Naive thymus-derived CD4-positive, alpha-beta T cell (primary cell): ENCODE measurements around the gene NAV1. TPM values are rescaled to one million over a fixed set of nuclear protein-coding genes. Genes with fewer than 3 reads are reported as not detected.
A peak's percentile ranks its signal among the peaks of the same experiment; 100 is the strongest.
"Not testable (repeated sequence)": the region's sequence is repeated elsewhere in the genome, so short reads cannot be mapped to it uniquely, and the experiment has no call there.

ENCODE experiments used
- ATAC-seq: fragments of 150-1000 bp; cut with Tn5 transposase; 2 replicates; pipeline ENCODE4 v1.10.0; 2021; ENCODE audit warnings: mild to moderate bottlenecking, moderate library complexity
- CTCF ChIA-PET: fragments of 350-600 bp; sonication (Branson Sonifier 250); formaldehyde crosslinking; loops from one replicate; lab custom pipeline; 2021; ENCODE audit warnings: antibody characterized with exemption; lab: Charles Lee
- POLR2A ChIA-PET: fragments of 350-600 bp; sonication (Branson Sonifier 250); formaldehyde crosslinking; loops from one replicate; lab custom pipeline; 2021; ENCODE audit warnings: antibody characterized with exemption, inconsistent platforms; lab: Charles Lee
- DNase-seq, 9 donors: peaks; one replicate each; pipeline versions ENCODE4 v3.0.0 to v3.0.0-alpha.2; 2020 to 2022; ENCODE audit warnings: mixed read lengths in 1 of 9
- H3K27ac ChIP-seq: one replicate; pipeline ENCODE4 v1.7.0; 2013; ENCODE audit warnings: mild to moderate bottlenecking, low read depth, low read length, moderate library complexity
- H3K27me3 ChIP-seq, 2 donors: one replicate each; pipeline ENCODE4 v1.7.0; 2013; ENCODE audit warnings: low read length in 2 of 2, mild to moderate bottlenecking in 2 of 2, moderate library complexity in 2 of 2; ENCODE audit not compliant: control insufficient read depth in 2 of 2, insufficient read depth in 2 of 2
- H3K36me3 ChIP-seq, 3 experiments: 1 replicate in 2 of 3; 2 replicates in 1 of 3; pipeline ENCODE4 v1.7.0; 2013; ENCODE audit warnings: low read length in 3 of 3, mild to moderate bottlenecking in 3 of 3, moderate library complexity in 1 of 3; ENCODE audit not compliant: insufficient read depth in 3 of 3, control insufficient read depth in 2 of 3
- H3K4me1 ChIP-seq, 2 donors: one replicate each; pipeline ENCODE4 v1.7.0; 2013; ENCODE audit warnings: low read length in 2 of 2, mild to moderate bottlenecking in 2 of 2, moderate library complexity in 1 of 2; ENCODE audit not compliant: control insufficient read depth in 2 of 2, insufficient read depth in 2 of 2
- H3K4me3 ChIP-seq: 2 replicates; pipeline ENCODE4 v1.7.0; 2013; ENCODE audit warnings: mild to moderate bottlenecking, low read length
- H3K9me3 ChIP-seq, 3 experiments: 1 replicate in 2 of 3; 2 replicates in 1 of 3; pipeline ENCODE4 v1.7.0; 2013; ENCODE audit warnings: low read length in 3 of 3; ENCODE audit not compliant: control insufficient read depth in 2 of 3
- H3K27ac Mint-ChIP-seq, 9 donors: one replicate each; pipeline ENCODE4 v1.8.0; 2020 to 2022; ENCODE audit warnings: mixed read lengths in 9 of 9, mild to moderate bottlenecking in 8 of 9, moderate library complexity in 5 of 9, inconsistent platforms in 2 of 9
- H3K27me3 Mint-ChIP-seq, 5 donors: one replicate each; pipeline ENCODE4 v1.8.0; 2021 to 2022; ENCODE audit warnings: mixed read lengths in 5 of 5, mild to moderate bottlenecking in 1 of 5
- H3K36me3 Mint-ChIP-seq, 5 donors: one replicate each; pipeline ENCODE4 v1.8.0; 2020 to 2022; ENCODE audit warnings: mixed read lengths in 5 of 5, mild to moderate bottlenecking in 3 of 5, inconsistent platforms in 1 of 5
- H3K4me1 Mint-ChIP-seq, 7 donors: one replicate each; pipeline ENCODE4 v1.8.0; 2020 to 2022; ENCODE audit warnings: mixed read lengths in 7 of 7, mild to moderate bottlenecking in 3 of 7, inconsistent platforms in 1 of 7
- H3K4me3 Mint-ChIP-seq, 10 donors: one replicate each; pipeline ENCODE4 v1.8.0; 2020 to 2022; ENCODE audit warnings: mild to moderate bottlenecking in 10 of 10, mixed read lengths in 10 of 10, moderate library complexity in 6 of 10, inconsistent platforms in 2 of 10
- H3K9me3 Mint-ChIP-seq, 11 donors: one replicate each; pipeline ENCODE4 v1.8.0; 2020 to 2022; ENCODE audit warnings: mixed read lengths in 11 of 11, mild to moderate bottlenecking in 4 of 11, inconsistent platforms in 1 of 11, moderate library complexity in 1 of 11
- intact Hi-C, 2 donors: fragments of 100-400 bp; cut with micrococcal nuclease; formaldehyde crosslinking; loops; one replicate each; pipeline ENCODE4 v1.15.1; 2023
- polyA plus RNA-seq, 2 donors: library from polyadenylated mRNA; unstranded; fragments of 300-500 nt; fragmentation: Illumina TruSeq; gene quantifications; one replicate each; pipeline ENCODE4 v1.2.3, GENCODE V29; 2021
- total RNA-seq, 6 experiments: library from RNA in 5 of 6; stranded (reverse) in 5 of 6; gene quantifications; 1 replicate in 5 of 6; 2 replicates in 1 of 6; pipeline ENCODE4 v1.2.3 and lab custom pipeline; 2021 to 2026

Gene NAV1
- total and polyA plus RNA-seq, 7 experiments from 2014 or later, result 0.18 to 10.8 (median 2.6) TPM

GRCh38 chr1:201493026-201493656 lies 45.8 kb upstream of the NAV1 start:
- H3K4me3 ChIP-seq, POLR2A ChIA-PET, H3K4me3 Mint-ChIP-seq, H3K27ac Mint-ChIP-seq, H3K9me3 Mint-ChIP-seq, H3K27me3 ChIP-seq, CTCF ChIA-PET, intact Hi-C loops, H3K4me1 ChIP-seq, ATAC-seq, H3K9me3 ChIP-seq, H3K27me3 Mint-ChIP-seq, DNase-seq, H3K27ac ChIP-seq: not testable (repeated sequence)
- peaks cover 8 to 43% (median 18%) of the 10 kb centered on the region in 5 donors for H3K36me3 Mint-ChIP-seq
- H3K4me1 Mint-ChIP-seq, result peaks cover 0 to 15% (median 0%) of the 10 kb centered on the region in 7 donors
- peaks cover 0 to 68% (median 0%) of the 10 kb centered on the region in 3 experiments for H3K36me3 ChIP-seq

GRCh38 chr1:201493757-201494617 lies 44.9 kb upstream of the NAV1 start:
- Histone ChIP-seq H3K9me3 (no peaks in the 10 kb centered on the region), H3K27ac (no peak overlapping the region), H3K36me3 (peaks cover 0 to 59% (median 0%) of the 10 kb centered on the region in 3 experiments), H3K4me1 (no peaks in the 10 kb centered on the region), H3K27me3 (no peaks in the 10 kb centered on the region), H3K4me3 (no peak overlapping the region)
- no peak for ATAC-seq
- peaks cover 0 to 2% (median 0%) of the 10 kb centered on the region in 11 donors for H3K9me3 Mint-ChIP-seq
- H3K36me3 Mint-ChIP-seq, result peaks cover 8 to 39% (median 18%) of the 10 kb centered on the region in 5 donors
- POLR2A ChIA-PET, result interaction anchor here (0.6 kb wide), 1 partner anchor 488 kb away, joined by 3 read pairs; no protein-coding TSS in a partner anchor
- peaks cover 0 to 17% (median 0%) of the 10 kb centered on the region in 7 donors for H3K4me1 Mint-ChIP-seq
- intact Hi-C loops, result no loop called here
- peak overlapping the region in 1 of 9 donors; percentile 63 for H3K27ac Mint-ChIP-seq
- H3K27me3 Mint-ChIP-seq, result no peaks in the 10 kb centered on the region
- H3K4me3 Mint-ChIP-seq, result no peak overlapping the region
- DNase-seq, result no peak
- CTCF ChIA-PET, result no interaction called here

GRCh38 chr1:201495551-201496295 lies 43.2 kb upstream of the NAV1 start:
- DNase-seq (no peak), ATAC-seq (no peak)
- ChIA-PET POLR2A (interaction anchor here (1.2 kb wide), 1 partner anchor 16 kb away, joined by 3 read pairs; no protein-coding TSS in a partner anchor), CTCF (interaction anchor here (2.1 to 2.5 kb wide), 2 partner anchors 13 to 17 kb away, joined by 7 to 9 read pairs; no protein-coding TSS in a partner anchor)
- Histone ChIP-seq H3K27ac (no peak overlapping the region), H3K4me3 (no peak overlapping the region), H3K27me3 (no peaks in the 10 kb centered on the region), H3K9me3 (no peaks in the 10 kb centered on the region), H3K4me1 (no peaks in the 10 kb centered on the region), H3K36me3 (peaks cover 0 to 45% (median 0%) of the 10 kb centered on the region in 3 experiments)
- no peak overlapping the region for H3K27ac Mint-ChIP-seq
- peaks cover 0 to 2% (median 0%) of the 10 kb centered on the region in 11 donors for H3K9me3 Mint-ChIP-seq
- intact Hi-C loops, result no loop called here
- peaks cover 0 to 17% (median 0%) of the 10 kb centered on the region in 7 donors for H3K4me1 Mint-ChIP-seq
- no peaks in the 10 kb centered on the region for H3K27me3 Mint-ChIP-seq
- H3K36me3 Mint-ChIP-seq, result peaks cover 8 to 35% (median 18%) of the 10 kb centered on the region in 5 donors
- H3K4me3 Mint-ChIP-seq, result no peak overlapping the region

- Mint-ChIP-seq H3K36me3 (peaks cover 8 to 33% (median 17%) of the 10 kb centered on the region in 5 donors), H3K27me3 (no peaks in the 10 kb centered on the region), H3K9me3 (peaks cover 0 to 2% (median 0%) of the 10 kb centered on the region in 11 donors), H3K27ac (peak overlapping the region in 1 of 9 donors; percentile 67), H3K4me3 (no peak overlapping the region), H3K4me1 (peaks cover 0 to 17% (median 0%) of the 10 kb centered on the region in 7 donors)
- Histone ChIP-seq H3K9me3 (no peaks in the 10 kb centered on the region), H3K27ac (no peak overlapping the region), H3K36me3 (peaks cover 0 to 42% (median 0%) of the 10 kb centered on the region in 3 experiments), H3K4me1 (no peaks in the 10 kb centered on the region), H3K27me3 (no peaks in the 10 kb centered on the region), H3K4me3 (no peak overlapping the region)
- DNase-seq (no peak), ATAC-seq (no peak)
- ChIA-PET CTCF (interaction anchor here (2.1 to 2.5 kb wide), 2 partner anchors 13 to 16 kb away, joined by 7 to 9 read pairs; no protein-coding TSS in a partner anchor), POLR2A (interaction anchor here (1.2 kb wide), 1 partner anchor 15 kb away, joined by 3 read pairs; no protein-coding TSS in a partner anchor)
- intact Hi-C loops, result no loop called here
Observed at GRCh38 chr1:201496296-201496690, 42.6 kb upstream of the NAV1 start.

GRCh38 chr1:201497935-201498509 lies 40.9 kb upstream of the NAV1 start:
- H3K27ac ChIP-seq, result no peak overlapping the region
- Mint-ChIP-seq H3K4me3 (no peak overlapping the region), H3K27ac (no peak overlapping the region), H3K27me3 (no peaks in the 10 kb centered on the region), H3K4me1 (peaks cover 1 to 22% (median 9%) of the 10 kb centered on the region in 7 donors), H3K36me3 (peaks cover 8 to 28% (median 17%) of the 10 kb centered on the region in 5 donors), H3K9me3 (peaks cover 0 to 2% (median 0%) of the 10 kb centered on the region in 11 donors)
- CTCF ChIA-PET, result interaction anchor here (1.1 to 2.9 kb wide), 3 partner anchors 11 to 16 kb away, joined by 3 to 12 read pairs (median 7); no protein-coding TSS in a partner anchor
- ATAC-seq, result no peak
- POLR2A ChIA-PET, result interaction anchor here (1.1 kb wide), 1 partner anchor 9 kb away, joined by 5 read pairs; the partner anchor contains the start of gene CSRP1
- H3K27me3 ChIP-seq, result no peaks in the 10 kb centered on the region
- no peak for DNase-seq
- peaks cover 0 to 33% (median 0%) of the 10 kb centered on the region in 3 experiments for H3K36me3 ChIP-seq
- intact Hi-C loops, result no loop called here
- no peaks in the 10 kb centered on the region for H3K9me3 ChIP-seq
- no peaks in the 10 kb centered on the region for H3K4me1 ChIP-seq
- H3K4me3 ChIP-seq, result no peak overlapping the region
